Hepatocyte (in vitro differentiated cells): Measurements from ENCODE around the gene HADHA. TPM values are rescaled to one million over a fixed set of nuclear protein-coding genes. Genes with fewer than 3 reads are reported as not detected.

Source experiments
- DNase-seq: peaks from one replicate; pipeline ENCODE4 v3.0.0-alpha.2; 2016; ENCODE audit warnings: low spot score
- H2AFZ ChIP-seq: fragments of 200-600 bp; sonication (generic); 2 replicates; pipeline ENCODE4 v1.6.0; 2016; ENCODE audit warnings: antibody characterized with exemption, mild to moderate bottlenecking
- H3K27ac ChIP-seq: fragments of 200-600 bp; sonication (generic); 2 replicates; pipeline ENCODE4 v1.5.1; 2016; ENCODE audit warnings: mild to moderate bottlenecking
- H3K27me3 ChIP-seq: fragments of 200-600 bp; sonication (generic); 2 replicates; pipeline ENCODE4 v1.6.1; 2016
- H3K36me3 ChIP-seq: fragments of 200-600 bp; sonication (generic); replicated peaks from 2 replicates; pipeline ENCODE4 v1.5.1; 2016; ENCODE audit warnings: low read depth; ENCODE audit not compliant: insufficient read depth
- H3K4me1 ChIP-seq: fragments of 200-600 bp; sonication (generic); 2 replicates; pipeline ENCODE4 v1.5.1; 2016; ENCODE audit warnings: mild to moderate bottlenecking, moderate library complexity; ENCODE audit not compliant: insufficient read depth
- H3K4me2 ChIP-seq: fragments of 200-600 bp; sonication (generic); 2 replicates; pipeline ENCODE4 v1.6.0; 2016
- H3K4me3 ChIP-seq: fragments of 200-600 bp; sonication (generic); 2 replicates; pipeline ENCODE4 v1.5.1; 2016; ENCODE audit warnings: mild to moderate bottlenecking
- H3K79me2 ChIP-seq: fragments of 200-600 bp; sonication (generic); 2 replicates; pipeline ENCODE4 v1.6.0; 2017; ENCODE audit warnings: mild to moderate bottlenecking
- H3K9me2 ChIP-seq: fragments of 200-600 bp; sonication (generic); replicated peaks from 2 replicates; pipeline ENCODE4 v1.6.0; 2017; ENCODE audit warnings: mild to moderate bottlenecking; ENCODE audit not compliant: insufficient read depth
- H3K9me3 ChIP-seq: fragments of 200-600 bp; sonication (generic); 2 replicates; pipeline ENCODE4 v1.5.1; 2016; ENCODE audit warnings: low read depth, mild to moderate bottlenecking
- H4K20me1 ChIP-seq: fragments of 200-600 bp; sonication (generic); 2 replicates; pipeline ENCODE4 v1.6.0; 2016; ENCODE audit warnings: mild to moderate bottlenecking; ENCODE audit not compliant: insufficient read depth, poor library complexity, severe bottlenecking
- CTCF ChIP-seq: fragments of 200-600 bp; sonication (generic); IDR thresholded peaks from 2 replicates; pipeline ENCODE4 v1.5.1; 2016; ENCODE audit warnings: antibody characterized with exemption, mild to moderate bottlenecking; ENCODE audit not compliant: poor library complexity
- EZH2 ChIP-seq: fragments of 200-600 bp; sonication (generic); IDR thresholded peaks from 2 replicates; pipeline ENCODE4 v1.6.1; 2016; ENCODE audit warnings: antibody characterized with exemption, mild to moderate bottlenecking, borderline replicate concordance
- EZH2phosphoT487 ChIP-seq: fragments of 200-600 bp; sonication (generic); IDR thresholded peaks from one replicate; pipeline ENCODE4 v1.6.1; 2018; ENCODE audit warnings: antibody characterized with exemption, mild to moderate bottlenecking, low read depth, moderate library complexity; ENCODE audit not compliant: unreplicated experiment, severe bottlenecking
- WGBS: methylation state at CpG from one replicate; pipeline ENCODE4 v1.1.6; 2016; ENCODE audit warnings: low lambda C conversion rate; ENCODE audit errors: missing lambda C conversion rate; 5-methylcytosine and 5-hydroxymethylcytosine counted together
- polyA plus RNA-seq: library from polyadenylated mRNA; unstranded; fragments of >200 nt; fragmentation: Nextera tagmentation; extraction: Ambion mirVana; gene quantifications from 2 replicates; pipeline ENCODE4 v1.2.1, GENCODE V29; 2016
- total RNA-seq: library from RNA; depleted of rRNA; stranded (reverse); fragments of >200 nt; gene quantifications from 2 replicates; pipeline ENCODE4 v1.2.3, GENCODE V29; 2014

Gene HADHA
- total and polyA plus RNA-seq, 2 experiments from 2014 or later, result 125 to 149 TPM

GRCh38 chr2:26255759-26256384 lies 11.4 kb upstream of the HADHA start:
- no peaks in the 10 kb centered on the region for H3K9me2 ChIP-seq
- H3K27me3 ChIP-seq, result no peaks in the 10 kb centered on the region
- H3K27ac ChIP-seq, result no peak overlapping the region
- H3K4me2 ChIP-seq, result no peak overlapping the region
- no peaks in the 10 kb centered on the region for H3K4me1 ChIP-seq
- H4K20me1 ChIP-seq, result peaks cover 4% of the 10 kb centered on the region
- H3K36me3 ChIP-seq, result no peaks in the 10 kb centered on the region
- no peaks in the 10 kb centered on the region for H3K9me3 ChIP-seq
- H3K4me3 ChIP-seq, result no peak overlapping the region
- TF ChIP-seq CTCF, result no peak
- TF ChIP-seq EZH2phosphoT487, result no peak
- TF ChIP-seq EZH2, result no peak
- H3K79me2 ChIP-seq, result peaks cover 53% of the 10 kb centered on the region
- H2AFZ ChIP-seq, result no peak overlapping the region
- DNase-seq, result no peak
- 88% methylated on average over 3 of the region's 3 CpGs for WGBS

GRCh38 chr2:26251893-26252292 lies 7.5 kb upstream of the HADHA start:
- TF ChIP-seq EZH2phosphoT487, result no peak
- TF ChIP-seq EZH2, result no peak
- no peak for TF ChIP-seq CTCF

GRCh38 chr2:26249625-26250024 lies 5.2 kb upstream of the HADHA start:
- peaks cover 12% of the 10 kb centered on the region for H3K4me1 ChIP-seq

More at GRCh38 chr2:26251893-26252292, 7.5 kb upstream of the HADHA start:
- peaks cover 91% of the 10 kb centered on the region for H3K79me2 ChIP-seq
- no peak for DNase-seq
- no peaks in the 10 kb centered on the region for H3K36me3 ChIP-seq
- H2AFZ ChIP-seq, result no peak overlapping the region
- H4K20me1 ChIP-seq, result peaks cover 25% of the 10 kb centered on the region
- no peak overlapping the region for H3K27ac ChIP-seq
- H3K4me1 ChIP-seq, result no peaks in the 10 kb centered on the region
- WGBS, result 92% methylated on average over 3 of the region's 3 CpGs
- no peaks in the 10 kb centered on the region for H3K9me3 ChIP-seq
- no peaks in the 10 kb centered on the region for H3K27me3 ChIP-seq
- H3K4me2 ChIP-seq, result no peak overlapping the region
- no peak overlapping the region for H3K4me3 ChIP-seq
- H3K9me2 ChIP-seq, result no peaks in the 10 kb centered on the region

More at GRCh38 chr2:26249625-26250024, 5.2 kb upstream of the HADHA start:
- Histone ChIP-seq H2AFZ (no peak overlapping the region), H3K27ac (no peak overlapping the region), H3K4me2 (no peak overlapping the region), H3K9me3 (no peaks in the 10 kb centered on the region), H3K27me3 (no peaks in the 10 kb centered on the region), H3K4me3 (no peak overlapping the region), H3K36me3 (no peaks in the 10 kb centered on the region), H4K20me1 (peaks cover 25% of the 10 kb centered on the region), H3K9me2 (no peaks in the 10 kb centered on the region), H3K79me2 (peaks cover 92% of the 10 kb centered on the region)
- no peak for TF ChIP-seq CTCF
- TF ChIP-seq EZH2, result no peak
- TF ChIP-seq EZH2phosphoT487, result no peak
- DNase-seq, result no peak
- 94% methylated on average over 2 of the region's 2 CpGs for WGBS
